Activated naive CD8-positive, alpha-beta T cell (primary cell): ENCODE data around the gene FAM180A.

Source experiments
- H3K27ac Mint-ChIP-seq: one replicate; pipeline ENCODE4 v1.8.0; 2021; ENCODE audit warnings: mixed read lengths
- H3K27me3 Mint-ChIP-seq: one replicate; pipeline ENCODE4 v1.8.0; 2021; ENCODE audit warnings: mixed read lengths
- H3K36me3 Mint-ChIP-seq: one replicate; pipeline ENCODE4 v1.8.0; 2021; ENCODE audit warnings: mixed read lengths
- H3K4me1 Mint-ChIP-seq: one replicate; pipeline ENCODE4 v1.8.0; 2021; ENCODE audit warnings: low read depth, mixed read lengths
- H3K4me3 Mint-ChIP-seq: one replicate; pipeline ENCODE4 v1.8.0; 2021; ENCODE audit warnings: mild to moderate bottlenecking, mixed read lengths
- H3K9me3 Mint-ChIP-seq: one replicate; pipeline ENCODE4 v1.8.0; 2021; ENCODE audit warnings: low read depth, mixed read lengths

Gene FAM180A

GRCh38 chr7:135736586-135737305 is 11.9 kb downstream of the FAM180A start:
- Mint-ChIP-seq H3K4me1 (no peaks in the 10 kb centered on the region), H3K4me3 (no peak overlapping the region), H3K9me3 (no peaks in the 10 kb centered on the region), H3K27me3 (no peaks in the 10 kb centered on the region), H3K36me3 (no peaks in the 10 kb centered on the region), H3K27ac (no peak overlapping the region)

GRCh38 chr7:135734343-135734689 is 14.3 kb downstream of the FAM180A start:
- Mint-ChIP-seq H3K4me1 (no peaks in the 10 kb centered on the region), H3K4me3 (no peak overlapping the region), H3K27me3 (no peaks in the 10 kb centered on the region), H3K27ac (no peak overlapping the region), H3K9me3 (no peaks in the 10 kb centered on the region), H3K36me3 (no peaks in the 10 kb centered on the region)

DNA sequence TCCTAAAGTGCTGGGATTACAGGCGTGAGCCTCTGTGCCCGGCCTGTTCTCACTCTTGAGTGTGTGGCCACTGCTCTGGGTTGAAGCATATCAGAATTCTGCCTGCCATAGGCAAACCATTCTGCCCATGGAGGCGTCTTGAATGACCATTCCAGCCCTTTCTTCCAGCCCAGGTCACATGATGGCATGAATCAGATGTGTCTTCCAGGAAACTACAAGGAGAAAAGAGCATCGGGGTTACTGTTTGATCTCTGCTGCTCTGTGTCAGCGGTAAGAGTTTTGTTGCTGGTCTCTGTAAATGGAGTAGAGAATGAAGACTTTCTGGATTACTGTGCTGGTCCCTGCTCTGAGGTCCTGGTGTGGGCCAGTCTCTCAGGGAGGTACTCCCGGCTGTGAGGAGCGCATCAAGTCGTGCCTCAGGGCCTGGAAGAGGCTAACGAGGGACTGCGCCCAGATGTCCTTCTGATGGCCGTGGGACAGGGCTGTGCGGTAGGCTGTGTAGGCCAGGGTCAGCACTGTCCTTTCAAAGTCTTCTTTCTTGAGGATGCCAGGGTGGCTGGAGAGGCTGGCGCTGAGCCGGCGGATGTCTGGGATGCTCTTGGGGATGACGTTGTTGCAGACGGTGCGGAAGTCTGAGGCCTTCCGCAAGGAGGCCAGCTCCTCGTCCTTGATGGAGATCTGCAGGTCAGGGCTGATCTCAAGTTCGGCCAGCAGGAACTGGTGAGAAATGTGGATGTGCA is 14.8 kb downstream of the FAM180A start:
- Mint-ChIP-seq H3K9me3 (no peaks in the 10 kb centered on the region), H3K27me3 (no peaks in the 10 kb centered on the region), H3K4me3 (no peak overlapping the region)

GRCh38 chr7:135731131-135731530 is 17.5 kb downstream of the FAM180A start:
- Mint-ChIP-seq H3K36me3 (no peaks in the 10 kb centered on the region), H3K27ac (no peak overlapping the region), H3K4me3 (no peak overlapping the region), H3K4me1 (no peaks in the 10 kb centered on the region), H3K27me3 (no peaks in the 10 kb centered on the region), H3K9me3 (no peaks in the 10 kb centered on the region)

More for the DNA sequence above, 14.8 kb downstream of the FAM180A start:
- Mint-ChIP-seq H3K4me1 (no peaks in the 10 kb centered on the region), H3K27ac (no peak overlapping the region), H3K36me3 (no peaks in the 10 kb centered on the region)

DNA sequence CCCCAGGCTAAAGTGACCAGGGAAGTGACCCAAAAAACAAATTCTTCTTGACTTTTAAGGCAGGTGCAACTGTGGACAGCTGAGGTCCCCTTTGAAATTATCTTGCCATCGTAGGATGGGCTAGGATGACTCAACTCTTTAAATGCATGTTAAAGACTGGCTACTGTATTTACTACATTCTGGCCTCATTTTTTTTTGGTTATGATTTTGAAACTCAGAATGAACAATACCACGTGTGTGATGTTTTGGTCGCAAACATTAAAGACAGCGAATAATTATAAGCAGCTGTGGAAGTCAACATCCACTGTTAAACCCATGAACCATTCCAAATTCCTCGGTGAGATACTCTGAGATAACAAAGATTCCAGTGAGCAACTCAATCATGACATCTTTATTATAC is 19.4 kb downstream of the FAM180A start:
- Mint-ChIP-seq H3K27me3 (peaks cover 3% of the 10 kb centered on the region), H3K4me1 (no peaks in the 10 kb centered on the region), H3K27ac (no peak overlapping the region), H3K4me3 (no peak overlapping the region), H3K36me3 (no peaks in the 10 kb centered on the region), H3K9me3 (no peaks in the 10 kb centered on the region)

DNA sequence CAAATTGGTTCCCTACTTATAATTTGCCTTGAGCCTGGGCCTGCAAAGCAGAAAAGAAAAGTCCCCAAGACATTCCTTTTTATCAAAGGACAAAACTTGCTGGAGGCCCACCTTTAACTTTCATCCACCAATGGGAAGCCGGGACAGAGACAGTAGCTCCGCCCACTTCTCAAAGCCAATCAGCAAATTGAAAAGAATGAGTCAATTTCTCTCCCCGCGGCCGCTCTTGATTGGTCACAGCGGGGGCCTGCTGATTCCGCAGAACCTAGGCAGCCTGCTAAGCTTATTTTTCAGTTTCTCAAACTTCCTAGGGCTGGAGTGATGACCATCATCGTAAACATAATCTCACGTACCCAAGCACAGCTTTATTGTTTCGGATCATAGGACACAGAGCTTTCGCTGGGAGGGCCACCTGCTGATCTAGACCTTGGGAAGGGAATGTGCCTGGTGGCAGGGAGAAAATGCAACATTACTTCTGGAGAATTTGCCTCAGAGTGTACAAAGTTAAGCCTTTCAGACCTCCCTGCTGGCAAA is 20.4 kb downstream of the FAM180A start, which contains the start of gene SLC13A4:
TSS of gene SLC13A4 (minus strand) at position 51 of the 534 bp plus-strand sequence. CDS start 690 bp downstream, outside the sequence.
- Mint-ChIP-seq H3K4me3 (no peak within 1 kb of the TSS), H3K27ac (no peak within 1 kb of the TSS), H3K9me3 (no peaks in the 10 kb centered on the region), H3K27me3 (peaks cover 3% of the 10 kb centered on the region), H3K4me1 (no peaks in the 10 kb centered on the region), H3K36me3 (no peaks in the 10 kb centered on the region)

DNA sequence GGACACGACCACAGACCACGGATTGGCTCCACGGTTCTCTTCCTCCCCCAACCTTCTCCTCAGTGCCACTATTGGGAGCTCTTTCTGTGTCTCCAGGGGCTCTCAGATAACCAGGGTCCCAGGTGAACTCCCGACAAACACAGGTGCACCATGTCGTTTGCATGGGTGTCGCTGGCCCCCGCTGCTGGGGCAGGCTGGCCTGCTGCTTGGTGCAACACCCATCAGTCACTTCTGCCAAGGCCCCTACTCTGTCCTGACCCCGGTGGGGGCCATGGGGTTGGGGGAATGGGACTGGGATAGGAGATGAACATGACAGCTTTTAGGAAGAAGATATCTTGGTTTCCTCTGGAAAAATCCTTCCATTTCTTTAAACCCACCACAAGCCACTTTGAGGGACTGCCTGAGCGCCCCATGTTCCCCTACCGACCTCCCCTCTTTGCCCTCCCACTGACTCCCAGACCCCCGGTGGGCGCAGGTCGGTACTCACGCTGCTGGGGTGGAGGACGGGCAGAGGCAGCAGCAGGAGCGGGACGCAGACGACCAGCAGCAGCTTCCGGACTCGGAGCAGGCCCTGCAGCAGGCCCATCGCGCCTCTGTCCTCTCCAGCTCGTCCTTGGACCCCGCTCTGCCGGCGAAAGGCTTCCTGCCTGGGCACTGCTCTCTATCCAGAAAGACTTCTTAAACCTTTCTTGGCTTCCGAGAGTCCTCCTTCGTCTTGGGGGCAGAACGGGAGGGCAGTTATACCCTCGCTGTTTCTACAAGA is 21.5 kb downstream of the FAM180A start:
- H3K4me1 Mint-ChIP-seq, result no peaks in the 10 kb centered on the region
- H3K4me3 Mint-ChIP-seq, result no peak overlapping the region
- no peaks in the 10 kb centered on the region for H3K9me3 Mint-ChIP-seq
- H3K36me3 Mint-ChIP-seq, result no peaks in the 10 kb centered on the region
- no peak overlapping the region for H3K27ac Mint-ChIP-seq
- H3K27me3 Mint-ChIP-seq, result peaks cover 3% of the 10 kb centered on the region

- Mint-ChIP-seq H3K36me3 (no peaks in the 10 kb centered on the region), H3K9me3 (no peaks in the 10 kb centered on the region), H3K4me1 (no peaks in the 10 kb centered on the region), H3K4me3 (no peak overlapping the region), H3K27me3 (peaks cover 3% of the 10 kb centered on the region), H3K27ac (no peak overlapping the region)
These were observed 22.3 kb downstream of the FAM180A start for GRCh38 chr7:135726276-135726788.

GRCh38 chr7:135723411-135723810 is 25.2 kb downstream of the FAM180A start:
- Mint-ChIP-seq H3K4me1 (no peaks in the 10 kb centered on the region), H3K36me3 (no peaks in the 10 kb centered on the region), H3K4me3 (no peak overlapping the region), H3K9me3 (no peaks in the 10 kb centered on the region), H3K27me3 (peaks cover 7% of the 10 kb centered on the region), H3K27ac (no peak overlapping the region)

- Mint-ChIP-seq H3K36me3 (no peaks in the 10 kb centered on the region), H3K9me3 (no peaks in the 10 kb centered on the region), H3K27me3 (peaks cover 13% of the 10 kb centered on the region), H3K4me1 (no peaks in the 10 kb centered on the region), H3K4me3 (no peak overlapping the region), H3K27ac (no peak overlapping the region)
These were observed 27.3 kb downstream of the FAM180A start for GRCh38 chr7:135721198-135721820.

DNA sequence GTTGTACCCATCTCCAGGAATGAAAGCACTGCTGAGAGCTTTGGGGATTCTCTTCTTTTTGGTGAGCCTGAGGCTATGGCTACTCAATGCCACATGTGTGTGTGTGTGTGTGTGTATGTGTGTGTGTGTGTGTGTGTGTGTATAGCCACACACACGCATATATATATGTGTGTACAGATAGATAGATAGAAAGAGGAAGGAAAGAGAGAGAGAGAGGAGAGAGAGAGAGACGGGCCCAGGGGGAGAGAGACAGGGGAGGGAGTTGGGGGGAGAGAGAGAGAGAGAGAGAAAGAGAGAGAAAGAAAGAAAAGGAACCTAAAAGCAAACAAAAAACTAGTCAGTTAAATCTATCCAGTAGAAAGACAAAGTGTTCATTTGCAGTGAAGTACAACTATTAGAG is 28.9 kb downstream of the FAM180A start:
- no peak overlapping the region for H3K27ac Mint-ChIP-seq
- no peak overlapping the region for H3K4me3 Mint-ChIP-seq
- no peaks in the 10 kb centered on the region for H3K4me1 Mint-ChIP-seq
- H3K27me3 Mint-ChIP-seq, result peaks cover 10% of the 10 kb centered on the region
- H3K9me3 Mint-ChIP-seq, result no peaks in the 10 kb centered on the region
- H3K36me3 Mint-ChIP-seq, result no peaks in the 10 kb centered on the region

DNA sequence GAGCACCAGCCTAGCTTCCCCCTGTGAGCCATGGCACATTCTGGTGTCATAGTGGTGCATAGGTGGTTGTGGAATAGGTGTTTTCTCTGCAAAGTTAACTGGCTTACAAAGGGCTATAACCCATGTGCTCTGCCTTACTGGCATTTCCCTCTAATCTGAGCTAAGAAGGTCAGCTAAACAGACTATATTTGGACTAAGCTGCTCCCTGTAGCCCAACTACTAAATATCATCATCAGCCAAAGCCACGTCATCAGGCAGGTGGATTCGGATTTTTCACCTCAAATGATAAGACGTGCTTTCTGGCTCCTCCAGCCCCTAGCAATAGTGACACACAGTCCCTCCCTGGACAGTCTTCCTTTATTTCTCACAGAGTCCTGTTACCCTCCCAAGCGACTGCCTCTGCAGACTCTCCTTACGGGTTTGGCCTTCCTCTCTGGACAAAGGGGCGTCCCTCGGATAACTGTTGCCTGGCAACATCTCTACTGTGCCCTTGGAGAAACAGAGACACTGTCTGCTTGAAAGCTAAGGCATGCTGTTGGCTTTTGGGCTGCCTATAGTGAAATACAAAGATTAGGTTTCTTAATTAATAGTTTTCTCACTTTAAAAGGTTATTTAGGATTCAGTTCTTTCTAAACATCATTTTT is 29.7 kb downstream of the FAM180A start:
- Mint-ChIP-seq H3K4me3 (no peak overlapping the region), H3K27ac (no peak overlapping the region), H3K9me3 (no peaks in the 10 kb centered on the region), H3K4me1 (no peaks in the 10 kb centered on the region), H3K27me3 (peaks cover 10% of the 10 kb centered on the region), H3K36me3 (no peaks in the 10 kb centered on the region)

GRCh38 chr7:135718219-135718618 is 30.4 kb downstream of the FAM180A start:
- Mint-ChIP-seq H3K4me3 (no peak overlapping the region), H3K9me3 (no peaks in the 10 kb centered on the region), H3K36me3 (no peaks in the 10 kb centered on the region), H3K4me1 (no peaks in the 10 kb centered on the region), H3K27me3 (peaks cover 10% of the 10 kb centered on the region), H3K27ac (no peak overlapping the region)

DNA sequence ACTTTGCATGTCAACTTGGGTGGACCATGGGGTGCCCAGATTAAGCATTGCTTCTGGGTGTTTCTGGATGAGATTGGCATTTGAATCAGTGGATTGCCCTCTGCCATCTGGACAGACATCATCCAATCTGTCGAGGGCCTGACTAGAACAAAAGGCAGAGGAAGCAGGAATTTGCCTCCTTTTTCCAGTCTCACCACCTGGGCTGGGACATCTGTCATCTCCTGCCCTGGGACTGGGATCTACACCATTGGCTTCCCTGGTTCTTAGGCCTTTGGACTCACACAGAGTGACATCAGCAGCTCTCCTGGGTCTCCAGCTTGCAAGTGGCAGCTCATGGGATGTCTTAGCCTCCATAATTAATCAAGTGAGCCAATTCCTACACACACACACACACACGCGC is 30.9 kb downstream of the FAM180A start:
- Mint-ChIP-seq H3K9me3 (no peaks in the 10 kb centered on the region), H3K36me3 (no peaks in the 10 kb centered on the region), H3K4me1 (no peaks in the 10 kb centered on the region), H3K27ac (no peak overlapping the region), H3K4me3 (no peak overlapping the region), H3K27me3 (peaks cover 10% of the 10 kb centered on the region)
